Tibial artery (tissue), 4 donors: Measurements from ENCODE around the gene AP4S1.

Source experiments
- DNase-seq, 2 donors: peaks; one replicate each; pipeline ENCODE4 v3.0.0-alpha.2; 2019
- H3K27ac ChIP-seq, 2 donors: fragments of 200-600 bp; sonication (generic) in 1 of 2; 1 replicate in 1 of 2; 2 replicates in 1 of 2; pipeline ENCODE4 v1.5.1; 2018 to 2019; ENCODE audit warnings: mild to moderate bottlenecking in 1 of 2
- H3K27me3 ChIP-seq, 2 donors: fragments of 200-600 bp; sonication (generic) in 1 of 2; one replicate each; pipeline versions ENCODE4 v1.5.1 to v1.6.0; 2016 to 2019
- H3K36me3 ChIP-seq, 3 donors: fragments of 200-600 bp; sonication (generic) in 2 of 3; one replicate each; pipeline ENCODE4 v1.5.1; 2016 to 2019; ENCODE audit warnings: mild to moderate bottlenecking in 2 of 3
- H3K4me1 ChIP-seq, 4 donors: fragments of 200-600 bp; sonication (generic) in 2 of 4; 1 replicate in 3 of 4; 2 replicates in 1 of 4; pipeline ENCODE4 v1.5.1; 2016 to 2019
- H3K4me3 ChIP-seq, 2 donors: fragments of 200-600 bp; sonication (generic) in 1 of 2; 1 replicate in 1 of 2; 2 replicates in 1 of 2; pipeline ENCODE4 v1.5.1; 2018 to 2019; ENCODE audit warnings: mild to moderate bottlenecking in 2 of 2
- H3K9me3 ChIP-seq, 3 donors: fragments of 200-600 bp; sonication (generic) in 1 of 3; one replicate each; pipeline ENCODE4 v1.5.1; 2016 to 2019
- CTCF ChIP-seq, 2 experiments: fragments of 200-600 bp in 1 of 2; fragments of 450-650 bp in 1 of 2; IDR thresholded peaks; one replicate each; pipeline ENCODE4 v1.5.1; 2017 to 2019; ENCODE audit warnings: antibody characterized with exemption in 2 of 2, mild to moderate bottlenecking in 1 of 2, moderate library complexity in 1 of 2
- intact Hi-C: fragments of 100-400 bp; cut with DNase I; formaldehyde crosslinking; loops from one replicate; pipeline ENCODE4 v1.15.0; 2023; ENCODE audit warnings: low total_unique reads

The AP4S1 gene

GRCh38 chr14:31010935-31011334, 14.5 kb upstream of the AP4S1 start:
- Histone ChIP-seq H3K36me3 (peaks cover 4 to 9% (median 7%) of the 10 kb centered on the region in 3 donors), H3K27me3 (no peaks in the 10 kb centered on the region), H3K4me1 (peaks cover 0 to 24% (median 5%) of the 10 kb centered on the region in 4 donors), H3K4me3 (no peak overlapping the region), H3K27ac (no peak overlapping the region), H3K9me3 (no peaks in the 10 kb centered on the region)
- intact Hi-C loops, result no loop called here
- no peak for DNase-seq
- TF ChIP-seq CTCF (IDR thresholded peaks at IDR 0.05), result no peak

- H3K27ac ChIP-seq, result no peak overlapping the region
- H3K4me3 ChIP-seq, result no peak overlapping the region
- no peak for TF ChIP-seq CTCF (IDR thresholded peaks at IDR 0.05)
- H3K36me3 ChIP-seq, result peaks cover 0 to 7% (median 4%) of the 10 kb centered on the region in 3 donors
- intact Hi-C loops, result no loop called here
- H3K27me3 ChIP-seq, result no peaks in the 10 kb centered on the region
- H3K4me1 ChIP-seq, result peaks cover 0 to 38% (median 13%) of the 10 kb centered on the region in 4 donors
- H3K9me3 ChIP-seq, result no peaks in the 10 kb centered on the region
- DNase-seq, result no peak
Observed at GRCh38 chr14:31013841-31014240, 11.6 kb upstream of the AP4S1 start.

GRCh38 chr14:31018057-31018645, 7.3 kb upstream of the AP4S1 start:
- no peak overlapping the region for H3K4me3 ChIP-seq
- H3K27ac ChIP-seq, result no peak overlapping the region
- intact Hi-C loops, result no loop called here
- DNase-seq, result no peak
- no peaks in the 10 kb centered on the region for H3K27me3 ChIP-seq
- TF ChIP-seq CTCF (IDR thresholded peaks at IDR 0.05), result no peak
- H3K36me3 ChIP-seq, result peaks cover 0 to 13% (median 9%) of the 10 kb centered on the region in 3 donors
- peaks cover 0 to 35% (median 15%) of the 10 kb centered on the region in 4 donors for H3K4me1 ChIP-seq
- no peaks in the 10 kb centered on the region for H3K9me3 ChIP-seq

GRCh38 chr14:31020834-31021575, 4.4 kb upstream of the AP4S1 start:
- Histone ChIP-seq H3K4me1 (peaks cover 0 to 39% (median 21%) of the 10 kb centered on the region in 4 donors), H3K27me3 (no peaks in the 10 kb centered on the region), H3K4me3 (no peak overlapping the region), H3K27ac (no peak overlapping the region), H3K36me3 (peaks cover 0 to 13% (median 9%) of the 10 kb centered on the region in 3 donors), H3K9me3 (no peaks in the 10 kb centered on the region)
- intact Hi-C loops, result no loop called here
- no peak for DNase-seq
- no peak for TF ChIP-seq CTCF (IDR thresholded peaks at IDR 0.05)

GRCh38 chr14:31021576-31021949, 3.9 kb upstream of the AP4S1 start:
- no peak for DNase-seq
- Histone ChIP-seq H3K27ac (no peak overlapping the region), H3K4me3 (no peak overlapping the region), H3K9me3 (no peaks in the 10 kb centered on the region), H3K27me3 (no peaks in the 10 kb centered on the region), H3K36me3 (peaks cover 0 to 13% (median 9%) of the 10 kb centered on the region in 3 donors), H3K4me1 (peaks cover 0 to 39% (median 20%) of the 10 kb centered on the region in 4 donors)
- no peak for TF ChIP-seq CTCF (IDR thresholded peaks at IDR 0.05)
- intact Hi-C loops, result no loop called here
